ENCODE data around the gene AZU1.
A peak's percentile ranks its signal among the peaks of the same experiment; 100 is the strongest.
"Not testable (repeated sequence)": the region's sequence is repeated elsewhere in the genome, so short reads cannot be mapped to it uniquely, and the experiment has no call there.

The AZU1 gene

DNA sequence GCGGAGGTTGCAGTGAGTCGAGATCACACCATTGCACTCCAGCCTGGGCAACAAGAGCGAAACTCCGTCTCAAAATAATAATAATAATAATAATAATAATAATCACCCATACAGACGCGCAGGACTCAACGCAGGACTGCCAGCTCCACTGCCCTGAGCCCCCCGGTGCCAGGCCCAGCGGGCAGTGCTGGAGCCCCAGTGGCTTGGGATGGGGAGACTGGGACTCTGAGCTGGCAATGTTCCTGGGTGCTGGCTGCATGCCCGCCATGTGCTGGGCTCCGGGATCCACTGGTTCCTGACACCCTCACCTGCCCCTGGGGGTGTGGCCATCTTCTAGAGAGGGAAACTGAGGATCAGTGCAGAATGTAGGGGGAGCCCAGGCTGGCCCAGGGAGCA, 325 bp upstream of the AZU1 start:
- DNase-seq, result no peak

DNA sequence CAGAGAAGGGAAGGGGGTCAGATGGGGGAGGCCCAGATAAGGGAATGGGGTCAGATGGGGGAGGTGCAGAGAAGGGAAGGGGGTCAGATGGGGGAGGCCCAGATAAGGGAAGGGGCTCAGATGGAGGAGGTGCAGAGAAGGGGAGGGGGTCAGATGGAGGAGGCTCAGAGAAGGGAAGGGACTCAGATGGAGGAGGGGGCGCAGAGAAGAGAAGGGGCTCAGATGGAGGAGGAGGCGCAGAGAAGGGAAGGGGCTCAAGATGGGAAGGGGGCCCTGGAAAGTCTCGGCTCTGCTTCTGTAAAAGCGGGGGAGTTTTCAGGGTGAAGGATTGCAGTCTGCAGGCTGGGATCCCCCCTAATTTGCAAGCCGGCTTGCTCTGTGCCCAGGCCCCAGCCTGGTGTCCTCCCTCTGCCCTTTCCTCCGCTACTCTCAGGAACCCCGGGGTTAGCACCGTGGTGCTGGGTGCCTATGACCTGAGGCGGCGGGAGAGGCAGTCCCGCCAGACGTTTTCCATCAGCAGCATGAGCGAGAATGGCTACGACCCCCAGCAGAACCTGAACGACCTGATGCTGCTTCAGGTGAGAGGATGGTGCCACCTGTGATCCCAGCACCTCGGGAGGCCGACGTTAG, 1.6 kb downstream of the AZU1 start:
- DNase-seq, result no peak

DNA sequence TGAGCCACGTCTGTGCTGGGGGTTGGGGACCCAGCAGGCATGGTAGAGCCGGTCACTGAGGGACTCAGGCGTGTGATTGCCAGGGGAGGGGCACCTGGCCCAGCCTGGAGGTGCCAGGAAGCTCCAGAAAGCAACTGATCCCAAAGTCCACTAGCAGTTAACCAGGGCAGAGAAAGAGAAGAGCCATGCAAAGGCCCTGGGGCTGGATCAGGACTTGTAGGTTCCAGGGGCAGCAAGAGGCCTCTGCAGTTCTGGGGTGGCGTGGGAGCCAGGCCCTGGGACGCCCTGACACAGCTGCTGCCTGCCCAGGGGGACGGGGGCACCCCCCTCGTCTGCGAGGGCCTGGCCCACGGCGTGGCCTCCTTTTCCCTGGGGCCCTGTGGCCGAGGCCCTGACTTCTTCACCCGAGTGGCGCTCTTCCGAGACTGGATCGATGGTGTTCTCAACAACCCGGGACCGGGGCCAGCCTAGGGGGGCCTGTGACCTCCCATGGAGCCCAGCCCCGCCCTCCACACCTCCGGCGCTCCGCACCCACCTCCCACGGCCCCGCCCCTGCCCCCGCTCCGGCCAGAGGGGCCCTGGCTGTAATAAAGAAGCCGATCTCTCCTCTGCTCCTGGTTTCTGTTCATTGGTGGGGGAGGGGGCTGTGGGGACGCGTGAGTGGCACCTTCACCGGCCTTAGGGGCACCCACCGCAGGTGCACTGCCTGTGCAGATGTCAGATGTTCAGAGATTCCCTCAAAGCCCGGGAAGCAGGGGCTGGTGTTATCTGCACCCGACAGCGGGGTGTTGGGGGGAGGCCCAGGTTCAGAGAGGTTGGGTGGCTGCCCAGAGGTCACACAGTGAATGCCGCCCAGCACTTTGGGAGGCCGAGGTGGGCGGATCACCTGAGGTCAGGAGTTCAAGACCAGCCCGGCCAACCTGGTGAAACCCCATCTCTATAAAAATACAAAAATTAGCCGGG, 4.1 kb downstream of the AZU1 start:
- no peak for DNase-seq

DNA sequence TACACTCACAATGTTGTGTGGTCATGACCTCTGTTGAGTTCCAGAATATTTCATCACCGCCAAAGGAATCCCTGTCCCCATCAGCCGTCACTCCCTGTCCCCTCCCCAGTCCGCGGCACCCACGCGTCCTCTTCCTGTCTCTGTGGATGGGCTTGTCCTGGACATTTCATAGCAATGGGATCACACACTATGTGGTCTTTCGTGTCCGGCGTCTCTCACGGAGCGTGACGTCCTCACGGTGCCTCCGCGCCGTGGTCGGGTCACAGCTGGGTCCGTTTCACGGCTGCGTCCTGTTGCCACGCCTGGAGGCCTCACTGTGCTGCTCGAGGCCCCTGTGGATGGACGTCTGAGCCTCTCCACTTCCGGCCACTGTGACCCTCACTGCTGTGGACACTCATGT, 6.6 kb downstream of the AZU1 start:
- no peak for DNase-seq

DNA sequence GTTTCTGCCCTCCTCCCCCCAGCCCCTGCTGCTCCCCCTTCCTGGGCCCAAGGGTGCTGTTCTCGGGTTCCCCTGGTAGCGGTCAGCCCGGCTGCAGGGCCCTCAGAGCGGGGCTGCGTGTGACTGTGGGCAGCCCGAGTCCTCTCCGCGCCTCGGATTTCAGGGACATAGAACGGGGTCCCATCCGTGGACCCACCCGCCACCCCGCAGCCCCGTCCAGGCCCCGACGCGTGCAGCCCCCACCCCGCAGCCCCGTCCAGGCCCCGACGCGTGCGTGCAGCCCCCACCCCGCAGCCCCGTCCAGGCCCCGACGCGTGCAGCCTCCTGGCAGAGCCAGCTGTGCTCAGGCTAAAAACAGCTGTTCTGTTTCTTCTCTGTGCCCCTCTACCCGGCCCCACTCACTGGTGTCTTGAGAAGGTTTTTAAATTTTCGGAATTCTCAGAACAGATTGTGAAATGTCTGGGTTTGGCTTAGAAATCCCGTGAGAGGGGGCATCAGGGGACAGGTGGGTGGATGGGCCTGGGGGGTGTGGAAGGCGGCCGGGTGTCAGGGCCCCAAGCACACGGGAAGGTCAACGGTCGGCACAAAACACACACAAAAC, 7.7 kb downstream of the AZU1 start:
- DNase-seq, result no peak

DNA sequence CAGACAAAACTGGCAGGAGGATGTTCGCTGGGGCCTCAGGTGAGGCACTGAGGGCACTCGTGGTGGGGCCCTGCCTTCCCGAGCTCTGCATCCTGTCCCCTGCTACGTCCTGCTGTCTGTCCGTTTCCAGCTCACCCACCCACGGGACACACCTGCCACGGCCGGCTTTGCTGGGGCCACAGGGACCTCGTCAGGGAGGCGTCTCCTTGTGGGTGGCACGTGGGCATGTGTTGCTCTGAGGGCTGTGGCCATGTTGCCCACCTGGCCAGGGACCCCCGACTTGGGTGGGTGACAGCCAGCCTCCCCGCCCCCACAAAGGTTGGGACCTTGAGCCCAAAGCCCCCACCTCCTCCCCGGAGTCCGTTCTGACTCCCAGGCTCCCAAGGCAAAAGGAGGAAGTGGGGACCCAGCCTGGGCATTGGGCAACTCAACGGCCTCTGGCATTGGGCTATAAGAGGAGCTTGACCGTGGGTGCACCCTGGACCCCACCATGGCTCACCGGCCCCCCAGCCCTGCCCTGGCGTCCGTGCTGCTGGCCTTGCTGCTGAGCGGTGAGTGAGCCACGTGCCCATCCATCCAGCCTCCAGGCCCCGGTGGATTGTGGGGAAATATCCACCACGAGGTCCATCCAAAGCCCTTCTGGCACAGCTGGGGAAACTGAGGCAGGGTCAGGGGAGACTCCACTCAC, 13.0 kb downstream of the AZU1 start, which contains the start of gene PRTN3:
Gene PRTN3, plus strand, starts transcription at position 481 of the 688 bp plus-strand sequence. Its CDS starts 10 bp downstream, at position 491.
- DNase-seq, result no peak

DNA sequence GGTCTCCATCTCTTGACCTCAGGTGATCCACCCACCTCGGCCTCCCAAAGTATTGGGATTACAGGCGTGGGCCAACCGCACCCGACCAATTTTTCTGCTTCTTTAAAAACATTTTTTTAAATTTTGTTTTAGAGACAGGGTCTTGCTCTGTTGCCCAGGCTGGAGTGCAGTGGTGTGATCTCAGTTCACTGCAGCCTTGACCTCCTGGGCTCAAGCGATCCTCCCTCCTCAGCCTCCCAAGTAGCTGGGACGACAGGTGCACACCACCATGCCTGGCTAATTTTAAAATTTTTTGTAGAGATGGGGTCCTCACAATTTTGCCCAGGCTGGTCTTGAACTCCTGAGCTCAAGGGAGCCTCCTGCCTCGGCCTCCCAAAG, 15.2 kb downstream of the AZU1 start:
- DNase-seq, result not testable (repeated sequence)

DNA sequence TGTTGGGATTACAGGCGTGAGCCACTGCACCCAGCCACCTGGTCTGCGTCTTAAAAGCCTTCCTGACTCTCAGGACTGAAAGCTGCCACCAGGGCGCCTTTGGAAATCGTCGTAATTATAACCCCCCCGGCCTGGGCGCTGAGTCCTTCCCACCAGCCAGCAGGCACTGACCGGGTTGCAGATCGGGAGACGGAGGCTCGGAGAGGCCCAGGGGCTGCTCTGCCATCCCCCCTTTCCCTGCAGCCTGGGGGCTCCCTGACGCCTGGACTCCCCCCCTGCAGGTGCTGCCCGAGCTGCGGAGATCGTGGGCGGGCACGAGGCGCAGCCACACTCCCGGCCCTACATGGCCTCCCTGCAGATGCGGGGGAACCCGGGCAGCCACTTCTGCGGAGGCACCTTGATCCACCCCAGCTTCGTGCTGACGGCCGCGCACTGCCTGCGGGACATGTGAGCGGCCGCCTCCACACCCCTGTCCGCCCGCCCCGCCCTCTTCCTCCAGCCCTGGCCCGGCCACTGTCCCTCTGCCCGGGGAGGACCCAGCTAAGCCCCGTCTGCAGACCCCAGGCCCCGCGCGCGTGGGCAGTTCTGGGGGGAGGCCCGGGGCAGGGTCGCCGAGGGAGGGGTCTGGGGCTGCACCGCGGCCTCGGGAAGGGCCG, 15.7 kb downstream of the AZU1 start:
- DNase-seq, result no peak

DNA sequence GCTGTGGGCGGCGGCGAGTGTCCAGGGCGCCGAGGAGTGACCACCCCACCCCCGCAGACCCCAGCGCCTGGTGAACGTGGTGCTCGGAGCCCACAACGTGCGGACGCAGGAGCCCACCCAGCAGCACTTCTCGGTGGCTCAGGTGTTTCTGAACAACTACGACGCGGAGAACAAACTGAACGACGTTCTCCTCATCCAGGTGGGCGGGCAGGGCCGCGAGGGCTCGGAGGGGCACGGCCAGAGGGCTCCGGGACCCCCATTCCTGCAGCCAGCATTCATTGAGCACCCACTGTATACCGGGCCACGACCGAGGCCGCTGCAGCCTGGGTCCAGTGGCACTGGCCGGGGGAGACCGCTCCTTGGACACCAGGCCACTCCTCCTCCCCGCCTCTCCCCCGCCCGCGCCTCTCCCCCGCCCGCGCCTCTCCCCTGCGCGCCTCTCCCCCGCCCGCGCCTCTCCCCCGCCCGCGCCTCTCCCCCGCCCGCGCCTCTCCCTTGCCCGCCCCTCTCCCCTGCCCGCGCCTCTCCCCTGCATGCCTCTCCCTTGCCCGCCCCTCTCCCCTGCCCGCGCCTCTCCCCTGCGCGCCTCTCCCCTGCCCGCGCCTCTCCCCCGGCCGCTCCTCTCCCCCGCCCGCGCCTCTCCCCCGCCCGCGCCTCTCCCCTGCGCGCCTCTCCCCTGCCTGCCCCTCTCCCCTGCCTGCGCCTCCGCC, 16.4 kb downstream of the AZU1 start:
- DNase-seq, result no peak

DNA sequence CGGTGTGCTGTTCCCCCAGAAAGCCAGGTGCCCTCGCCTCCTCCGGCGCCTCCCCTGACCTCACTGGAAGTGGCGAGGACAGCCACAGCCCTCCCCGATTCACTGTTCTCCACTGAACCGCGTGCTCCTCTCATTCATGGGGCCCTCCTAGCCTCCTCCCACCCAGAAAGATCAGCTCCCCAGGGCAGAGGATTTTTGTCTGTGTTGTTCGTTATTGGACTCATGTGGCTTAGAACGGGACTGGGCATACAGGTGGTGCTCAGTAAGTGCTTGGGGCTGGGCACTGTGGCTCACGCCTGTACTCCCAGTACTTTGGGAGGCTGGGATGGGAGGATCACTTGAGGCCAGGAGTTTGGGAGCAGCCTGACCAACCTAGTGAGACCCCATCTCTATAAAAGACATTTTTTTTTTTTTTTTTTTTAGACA, 16.9 kb downstream of the AZU1 start:
- no peak for DNase-seq

DNA sequence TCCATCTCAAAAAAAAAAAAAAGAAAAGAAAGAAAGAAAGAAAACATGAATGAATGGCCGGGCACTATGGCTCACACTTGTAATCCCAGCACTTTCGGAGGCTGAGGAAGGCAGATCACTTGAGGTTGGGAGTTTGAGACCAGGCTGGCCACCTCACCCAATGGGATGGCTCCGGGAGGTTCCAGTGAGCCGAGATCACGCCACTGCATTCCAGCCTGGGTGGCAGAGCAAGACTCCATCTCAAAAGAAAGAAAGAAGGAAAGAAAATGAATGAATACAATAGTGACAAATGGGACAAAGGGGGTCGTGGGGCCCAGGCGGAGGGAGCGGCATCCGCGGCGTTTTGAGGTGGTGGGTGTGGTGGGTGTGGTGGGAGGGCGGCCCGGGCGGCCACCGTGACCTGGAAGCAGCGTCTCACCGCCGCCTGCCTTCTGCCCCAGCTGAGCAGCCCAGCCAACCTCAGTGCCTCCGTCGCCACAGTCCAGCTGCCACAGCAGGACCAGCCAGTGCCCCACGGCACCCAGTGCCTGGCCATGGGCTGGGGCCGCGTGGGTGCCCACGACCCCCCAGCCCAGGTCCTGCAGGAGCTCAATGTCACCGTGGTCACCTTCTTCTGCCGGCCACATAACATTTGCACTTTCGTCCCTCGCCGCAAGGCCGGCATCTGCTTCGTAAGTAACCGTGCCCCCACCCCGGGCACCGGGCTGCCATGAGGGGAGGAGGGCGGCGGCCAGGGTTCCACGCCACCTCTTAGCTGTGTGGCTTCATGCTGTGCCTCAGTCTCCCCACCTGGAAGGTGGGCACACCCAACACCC, 18.3 kb downstream of the AZU1 start:
- DNase-seq, result no peak

DNA sequence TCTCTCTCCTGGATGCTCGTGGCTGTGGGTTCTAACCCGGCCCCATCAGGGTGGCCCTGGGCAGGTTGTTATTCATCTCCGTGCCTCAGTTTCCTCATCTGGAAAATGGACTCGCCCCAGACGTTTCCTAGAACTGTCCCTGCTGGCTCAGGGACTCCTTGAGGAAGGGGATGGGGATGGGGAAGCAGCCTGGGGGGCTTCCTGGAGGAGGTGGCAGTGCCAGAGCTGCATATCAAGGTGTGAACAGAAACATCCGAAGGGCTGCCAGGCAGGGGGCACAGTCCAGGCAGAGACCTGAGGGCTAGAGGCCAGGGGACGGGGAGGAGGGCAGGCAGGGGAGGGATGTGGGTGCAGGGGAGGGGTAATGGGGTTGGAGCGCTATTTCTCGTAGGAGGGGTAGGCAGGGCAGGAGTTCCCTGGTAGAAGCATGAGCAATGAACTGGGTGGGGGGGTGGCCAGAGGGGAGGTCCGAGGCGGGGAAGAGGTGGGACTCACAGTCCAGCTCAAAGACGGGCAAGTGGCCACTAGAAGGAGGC, 20.8 kb downstream of the AZU1 start:
- DNase-seq, result no peak

DNA sequence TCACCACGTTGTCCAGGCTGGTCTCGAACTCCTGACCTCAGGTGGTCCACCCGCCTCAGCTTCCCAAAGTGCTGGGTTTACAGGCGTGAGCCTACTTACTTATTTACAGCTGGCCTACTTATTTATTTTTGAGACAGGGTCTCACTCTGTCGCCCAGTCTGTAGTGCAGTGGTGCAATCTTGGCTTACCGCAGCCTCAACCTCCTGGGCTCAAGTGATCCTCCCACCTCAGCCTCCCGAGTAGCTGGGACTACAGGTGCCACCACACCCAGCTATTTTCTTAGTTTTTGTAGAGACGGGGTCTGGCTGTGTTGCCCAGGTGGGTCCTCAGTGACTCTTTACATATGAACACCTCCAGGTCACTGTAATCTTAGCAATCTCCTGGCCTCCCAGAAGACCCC, 21.6 kb downstream of the AZU1 start:
- DNase-seq, result not testable (repeated sequence)

DNA sequence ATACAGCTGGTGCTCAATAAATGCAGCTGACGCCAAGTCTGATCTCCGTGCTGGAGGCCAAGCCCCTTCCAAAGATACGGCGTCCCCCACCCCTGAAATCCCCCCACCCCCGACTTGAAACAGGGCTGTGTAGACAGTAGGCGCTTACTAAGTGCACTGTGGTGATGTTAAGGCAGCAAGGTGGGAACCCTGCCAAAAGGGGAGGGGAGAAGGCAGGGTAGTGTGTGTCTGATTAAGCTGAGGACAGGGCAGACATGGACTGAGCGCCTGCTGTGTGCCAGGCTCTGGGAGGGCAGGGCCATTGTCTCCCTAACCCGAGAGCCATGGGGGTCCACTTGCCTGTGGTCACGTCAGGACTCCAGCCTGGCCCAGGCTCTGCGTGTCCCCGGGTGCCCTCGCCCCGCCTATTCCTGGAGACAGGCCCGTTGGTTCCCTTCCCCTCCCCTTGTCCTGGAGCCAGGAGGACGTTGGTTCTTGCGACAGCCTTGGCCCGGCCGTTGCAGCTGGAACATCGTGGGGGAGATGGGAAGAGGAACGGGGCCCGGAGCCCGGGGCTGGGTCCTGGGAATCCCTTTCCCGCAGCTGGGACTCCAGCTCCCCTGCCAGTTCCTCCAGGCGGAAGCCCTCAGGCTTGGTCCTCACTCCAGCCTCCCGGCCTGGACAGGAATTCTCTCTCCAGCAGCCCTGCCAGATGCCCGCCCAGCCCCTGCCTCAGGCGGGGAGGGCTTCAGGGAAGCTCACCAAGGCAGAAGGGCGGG, 22.8 kb downstream of the AZU1 start:
- DNase-seq, result peak in 25 of 58 donors; percentile 8 to 78 (median 25)

DNA sequence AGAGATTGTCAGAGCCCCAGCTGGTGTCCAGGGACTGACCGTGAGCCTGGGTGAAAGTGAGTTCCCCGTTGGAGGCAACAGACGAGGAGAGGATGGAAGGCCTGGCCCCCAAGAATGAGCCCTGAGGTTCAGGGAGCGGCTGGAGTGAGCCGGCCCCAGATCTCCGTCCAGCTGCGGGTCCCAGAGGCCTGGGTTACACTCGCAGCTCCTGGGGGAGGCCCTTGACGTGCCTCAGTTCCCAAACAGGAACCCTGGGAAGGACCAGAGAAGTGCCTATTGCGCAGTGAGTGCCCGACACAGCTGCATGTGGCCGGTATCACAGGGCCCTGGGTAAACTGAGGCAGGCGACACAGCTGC, 23.3 kb downstream of the AZU1 start:
- DNase-seq, result no peak

DNA sequence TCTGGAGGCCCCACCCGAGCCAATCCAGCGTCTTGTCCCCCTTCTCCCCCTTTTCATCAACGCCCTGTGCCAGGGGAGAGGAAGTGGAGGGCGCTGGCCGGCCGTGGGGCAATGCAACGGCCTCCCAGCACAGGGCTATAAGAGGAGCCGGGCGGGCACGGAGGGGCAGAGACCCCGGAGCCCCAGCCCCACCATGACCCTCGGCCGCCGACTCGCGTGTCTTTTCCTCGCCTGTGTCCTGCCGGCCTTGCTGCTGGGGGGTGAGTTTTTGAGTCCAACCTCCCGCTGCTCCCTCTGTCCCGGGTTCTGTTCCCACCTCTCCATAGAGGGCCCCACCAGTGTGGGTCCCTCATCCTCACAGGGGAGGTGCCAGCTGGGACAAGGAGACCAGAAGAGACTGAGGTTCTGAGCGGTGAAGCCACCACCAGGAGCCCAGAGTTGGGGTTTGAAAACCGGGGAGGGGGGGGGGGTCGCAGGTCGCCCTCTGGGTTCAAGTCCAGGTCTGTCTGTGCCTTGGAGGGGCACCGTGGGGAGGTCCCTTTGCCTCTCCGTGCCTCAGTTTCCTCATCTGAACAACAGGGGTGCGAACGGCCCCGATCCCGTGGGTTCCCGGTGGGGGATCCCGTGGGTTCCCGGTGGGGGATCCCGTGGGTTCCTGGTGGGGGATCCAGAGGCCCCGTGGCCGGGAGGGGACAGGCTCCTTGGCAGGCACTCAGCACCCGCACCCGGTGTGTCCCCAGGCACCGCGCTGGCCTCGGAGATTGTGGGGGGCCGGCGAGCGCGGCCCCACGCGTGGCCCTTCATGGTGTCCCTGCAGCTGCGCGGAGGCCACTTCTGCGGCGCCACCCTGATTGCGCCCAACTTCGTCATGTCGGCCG, 24.7 kb downstream of the AZU1 start, which contains the start of gene ELANE:
Gene ELANE, plus strand, starts transcription at position 168 of the 878 bp plus-strand sequence. Its CDS starts 26 bp downstream, at position 194.
- no peak for DNase-seq

DNA sequence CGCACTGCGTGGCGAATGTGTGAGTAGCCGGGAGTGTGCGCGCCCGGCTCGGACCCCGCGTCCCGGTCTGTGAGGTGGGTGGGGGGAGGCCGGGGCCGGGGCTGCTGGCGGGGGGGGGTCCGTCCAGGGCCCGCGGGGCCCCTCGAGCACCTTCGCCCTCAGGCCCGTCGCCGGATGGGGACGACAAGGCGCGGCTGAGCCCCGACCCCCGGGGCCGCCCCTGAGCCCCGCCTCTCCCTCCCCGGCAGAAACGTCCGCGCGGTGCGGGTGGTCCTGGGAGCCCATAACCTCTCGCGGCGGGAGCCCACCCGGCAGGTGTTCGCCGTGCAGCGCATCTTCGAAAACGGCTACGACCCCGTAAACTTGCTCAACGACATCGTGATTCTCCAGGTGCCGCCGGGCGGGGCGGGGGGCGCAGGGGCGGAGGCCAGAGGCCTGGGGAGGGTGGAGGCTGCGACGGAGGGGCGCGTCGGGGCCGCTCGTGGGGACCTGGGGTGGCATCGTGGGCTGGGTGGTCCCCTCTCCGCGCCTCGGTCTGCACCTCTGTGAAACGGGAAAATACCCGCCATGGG, 25.5 kb downstream of the AZU1 start:
- DNase-seq, result no peak

Data from anterior cingulate cortex (tissue), 58 donors.